A204.1 (cell line): Measurements from ENCODE around the gene INS.

Experiments
- FAIRE-seq: peaks from 2 replicates; lab custom pipeline; 2012; peaks lifted over from hg19 to GRCh38; lab: Jason Lieb, UNC

The INS gene

GRCh38 chr11:2160736-2161259 is at the start of gene INS:
INS (minus strand) TSS chr11:2161209; CDS start chr11:2160971, 238 bp downstream.
- no peak for FAIRE-seq

- FAIRE-seq: no peak
These were observed 49.5 kb upstream of the INS start for GRCh38 chr11:2210366-2211112.

GRCh38 chr11:2209900-2210321 is 48.9 kb upstream of the INS start:
- no peak for FAIRE-seq

GRCh38 chr11:2209370-2209801 is 48.4 kb upstream of the INS start:
- FAIRE-seq: no peak

GRCh38 chr11:2208691-2209369 is 47.8 kb upstream of the INS start:
- no peak for FAIRE-seq

GRCh38 chr11:2207773-2208621 is 47.0 kb upstream of the INS start:
- no peak for FAIRE-seq

- FAIRE-seq: no peak
These were observed 46.2 kb upstream of the INS start for GRCh38 chr11:2207212-2207611.

GRCh38 chr11:2205981-2206690 is 45.1 kb upstream of the INS start:
- FAIRE-seq: no peak

- no peak for FAIRE-seq
These were observed 44.3 kb upstream of the INS start for GRCh38 chr11:2205214-2205720.

- FAIRE-seq: no peak
These were observed 43.6 kb upstream of the INS start for GRCh38 chr11:2204361-2205213.

GRCh38 chr11:2203440-2204259 is 42.6 kb upstream of the INS start:
- no peak for FAIRE-seq

- no peak for FAIRE-seq
These were observed 42.0 kb upstream of the INS start for GRCh38 chr11:2202900-2203439.

- no peak for FAIRE-seq
These were observed 41.3 kb upstream of the INS start for GRCh38 chr11:2202071-2202899.

- no peak for FAIRE-seq
These were observed 40.5 kb upstream of the INS start for GRCh38 chr11:2201542-2201941.

GRCh38 chr11:2200957-2201519 is 40.0 kb upstream of the INS start:
- FAIRE-seq: no peak

- no peak for FAIRE-seq
These were observed 39.5 kb upstream of the INS start for GRCh38 chr11:2200536-2200935.

- no peak for FAIRE-seq
These were observed 38.7 kb upstream of the INS start for GRCh38 chr11:2199466-2200341.
